ENCODE measurements around the gene RNF111. TPM values are rescaled to one million over a fixed set of nuclear protein-coding genes. Genes with fewer than 3 reads are reported as not detected.

Gene RNF111
- 41.4 to 43.0 TPM (median 42.0 TPM) in 3 replicates for total RNA-seq

- no peak for TF ChIP-seq CTCF (IDR thresholded peaks at IDR 0.05; ENCODE audit: unreplicated experiment)
- Mint-ChIP-seq H3K27me3 (ENCODE audit: low read depth) (peaks cover 6% of the 10 kb centered on the region), H3K4me3 (peak within 1 kb of the TSS; percentile 92), H3K9me3 (no peaks in the 10 kb centered on the region), H3K4me1 (peaks cover 25% of the 10 kb centered on the region), H3K36me3 (peaks cover 8% of the 10 kb centered on the region), H3K27ac (peak within 1 kb of the TSS; percentile 94)
- peak; percentile 63 to 80 for DNase-seq (ENCODE audit: low spot score in 2 of 2, unreplicated experiment in 2 of 2)
Measured at GRCh38 chr15:58987491-58988005, at the start of gene RNF111. RNF111 (plus strand) TSS chr15:58987663; CDS start chr15:59030823, 43,160 bp downstream.

- Mint-ChIP-seq H3K9me3 (no peaks in the 10 kb centered on the region), H3K36me3 (no peaks in the 10 kb centered on the region), H3K27ac (no peak overlapping the region), H3K27me3 (ENCODE audit: low read depth) (no peaks in the 10 kb centered on the region), H3K4me1 (peaks cover 20% of the 10 kb centered on the region), H3K4me3 (no peak overlapping the region)
- no peak for DNase-seq (ENCODE audit: low spot score in 2 of 2, unreplicated experiment in 2 of 2)
- no peak for TF ChIP-seq CTCF (IDR thresholded peaks at IDR 0.05; ENCODE audit: unreplicated experiment)
Measured at GRCh38 chr15:58947179-58947578, 40.3 kb upstream of the RNF111 start.

- Mint-ChIP-seq H3K4me1 (peaks cover 31% of the 10 kb centered on the region), H3K36me3 (no peaks in the 10 kb centered on the region), H3K27ac (peak overlapping the region; percentile 94), H3K27me3 (ENCODE audit: low read depth) (no peaks in the 10 kb centered on the region), H3K4me3 (no peak overlapping the region), H3K9me3 (no peaks in the 10 kb centered on the region)
- DNase-seq (ENCODE audit: low spot score in 2 of 2, unreplicated experiment in 2 of 2): no peak
- no peak for TF ChIP-seq CTCF (IDR thresholded peaks at IDR 0.05; ENCODE audit: unreplicated experiment)
Measured at GRCh38 chr15:58951388-58952007, 36.0 kb upstream of the RNF111 start.

- no peaks in the 10 kb centered on the region for H3K36me3 Mint-ChIP-seq
- no peak for TF ChIP-seq CTCF (IDR thresholded peaks at IDR 0.05; ENCODE audit: unreplicated experiment)
- H3K9me3 Mint-ChIP-seq: no peaks in the 10 kb centered on the region
- peak overlapping the region; percentile 94 for H3K27ac Mint-ChIP-seq
- no peaks in the 10 kb centered on the region for H3K27me3 Mint-ChIP-seq (ENCODE audit: low read depth)
- no peak for DNase-seq (ENCODE audit: low spot score in 2 of 2, unreplicated experiment in 2 of 2)
- H3K4me3 Mint-ChIP-seq: no peak overlapping the region
- H3K4me1 Mint-ChIP-seq: peaks cover 31% of the 10 kb centered on the region
Measured at GRCh38 chr15:58952751-58953150, 34.7 kb upstream of the RNF111 start.

- H3K36me3 Mint-ChIP-seq: no peaks in the 10 kb centered on the region
- no peaks in the 10 kb centered on the region for H3K9me3 Mint-ChIP-seq
- no peak overlapping the region for H3K27ac Mint-ChIP-seq
- H3K27me3 Mint-ChIP-seq (ENCODE audit: low read depth): no peaks in the 10 kb centered on the region
- TF ChIP-seq CTCF (IDR thresholded peaks at IDR 0.05; ENCODE audit: unreplicated experiment): peak; percentile 64
- H3K4me1 Mint-ChIP-seq: peaks cover 10% of the 10 kb centered on the region
- DNase-seq (ENCODE audit: low spot score in 2 of 2, unreplicated experiment in 2 of 2): no peak
- H3K4me3 Mint-ChIP-seq: no peak overlapping the region
Measured at GRCh38 chr15:58957101-58957973, 30.1 kb upstream of the RNF111 start.
